GM23338 (cell line): ENCODE results near the gene C8A. TPM values are rescaled to one million over a fixed set of nuclear protein-coding genes. Genes with fewer than 3 reads are reported as not detected.

ENCODE experiments used
- ATAC-seq: fragments of 200-7000 bp; cut with Tn5 transposase; 3 replicates; pipeline ENCODE4 v1.9.1; 2020
- DNase-seq: peaks from one replicate; pipeline ENCODE4 v3.0.0-alpha.2; 2015; ENCODE audit warnings: low spot score
- H2AFZ ChIP-seq: fragments of 200-600 bp; sonication (generic); 2 replicates; pipeline ENCODE4 v1.8.0; 2016; ENCODE audit warnings: antibody characterized with exemption, mild to moderate bottlenecking, moderate library complexity
- H3F3A ChIP-seq: fragments of 200-600 bp; sonication (generic); replicated peaks from 2 replicates; pipeline ENCODE4 v1.8.0; 2017; ENCODE audit warnings: antibody characterized with exemption, mixed run types, low read depth
- H3K27ac ChIP-seq: fragments of 200-600 bp; sonication (generic); 2 replicates; pipeline ENCODE4 v1.6.1; 2016; ENCODE audit warnings: low read depth
- H3K27me3 ChIP-seq: fragments of 200-600 bp; sonication (generic); 2 replicates; pipeline ENCODE4 v1.8.0; 2016; ENCODE audit warnings: mild to moderate bottlenecking, mixed run types, moderate library complexity; ENCODE audit not compliant: insufficient read depth
- H3K36me3 ChIP-seq: fragments of 200-600 bp; sonication (generic); 2 replicates; pipeline ENCODE4 v1.8.0; 2016; ENCODE audit warnings: mild to moderate bottlenecking; ENCODE audit not compliant: insufficient read depth
- H3K4me1 ChIP-seq: fragments of 200-600 bp; sonication (generic); 2 replicates; pipeline ENCODE4 v1.8.0; 2016; ENCODE audit warnings: mild to moderate bottlenecking, moderate library complexity; ENCODE audit not compliant: insufficient read depth
- H3K4me2 ChIP-seq: fragments of 200-600 bp; sonication (generic); 2 replicates; pipeline ENCODE4 v1.7.1; 2017; ENCODE audit warnings: mixed run types
- H3K4me3 ChIP-seq: fragments of 200-600 bp; sonication (generic); 2 replicates; pipeline ENCODE4 v1.6.1; 2016; ENCODE audit warnings: mixed run types
- H3K79me2 ChIP-seq: fragments of 200-600 bp; sonication (generic); replicated peaks from 2 replicates; pipeline ENCODE4 v1.8.0; 2017; ENCODE audit warnings: mild to moderate bottlenecking; ENCODE audit not compliant: insufficient read depth
- H3K9me2 ChIP-seq: fragments of 200-600 bp; sonication (generic); 2 replicates; pipeline ENCODE4 v1.8.0; 2017; ENCODE audit not compliant: insufficient read depth
- H4K20me1 ChIP-seq: fragments of 200-600 bp; sonication (generic); replicated peaks from 2 replicates; pipeline ENCODE4 v1.8.0; 2017; ENCODE audit warnings: mild to moderate bottlenecking; ENCODE audit not compliant: insufficient read depth
- H3K27ac Mint-ChIP-seq: 2 replicates; pipeline ENCODE4 v1.8.0; 2020; ENCODE audit warnings: inconsistent platforms, mild to moderate bottlenecking, moderate library complexity, mixed read lengths
- H3K27me3 Mint-ChIP-seq: 3 replicates; pipeline ENCODE4 v1.8.0; 2022; ENCODE audit warnings: low read depth, mild to moderate bottlenecking, moderate library complexity, mixed read lengths, inconsistent platforms; ENCODE audit not compliant: insufficient read depth, poor library complexity
- H3K36me3 Mint-ChIP-seq: 3 replicates; pipeline ENCODE4 v1.8.0; 2021; ENCODE audit warnings: low read depth, mild to moderate bottlenecking, inconsistent platforms, moderate library complexity, mixed read lengths
- H3K4me1 Mint-ChIP-seq: 3 replicates; pipeline ENCODE4 v1.8.0; 2020; ENCODE audit warnings: mild to moderate bottlenecking, inconsistent platforms, mixed read lengths
- H3K4me3 Mint-ChIP-seq: 3 replicates; pipeline ENCODE4 v1.8.0; 2021; ENCODE audit warnings: moderate library complexity, mild to moderate bottlenecking, inconsistent platforms, mixed read lengths
- H3K9me3 Mint-ChIP-seq: 3 replicates; pipeline ENCODE4 v1.8.0; 2020; ENCODE audit warnings: moderate library complexity, mild to moderate bottlenecking, inconsistent platforms, mixed read lengths
- CREB1 ChIP-seq: fragments of 250-450 bp; sonication (Bioruptor Pico); IDR thresholded peaks from 2 replicates; pipeline ENCODE4 v1.5.0; 2020; ENCODE audit warnings: low read depth, mild to moderate bottlenecking, moderate library complexity
- EZH2 ChIP-seq: fragments of 200-600 bp; sonication (generic); IDR thresholded peaks from one replicate; pipeline ENCODE4 v1.8.0; 2017; ENCODE audit warnings: antibody characterized with exemption, mild to moderate bottlenecking, low read depth; ENCODE audit not compliant: unreplicated experiment
- EZH2phosphoT487 ChIP-seq: fragments of 200-600 bp; sonication (generic); IDR thresholded peaks from one replicate; pipeline ENCODE4 v1.8.1; 2018; ENCODE audit warnings: antibody characterized with exemption; ENCODE audit not compliant: unreplicated experiment
- JUNB ChIP-seq: IDR thresholded peaks from one replicate; pipeline ENCODE4 v1.6.1; 2016; ENCODE audit warnings: antibody characterized with exemption; ENCODE audit not compliant: unreplicated experiment
- NANOG ChIP-seq: IDR thresholded peaks from 2 replicates; pipeline ENCODE4 v1.6.1; 2016; ENCODE audit warnings: antibody characterized with exemption, borderline replicate concordance
- POLR2AphosphoS5 ChIP-seq: IDR thresholded peaks from 2 replicates; pipeline ENCODE4 v1.6.1; 2016; ENCODE audit warnings: antibody characterized with exemption, low read depth
- STAT1 ChIP-seq: IDR thresholded peaks from one replicate; pipeline ENCODE4 v1.6.1; 2016; ENCODE audit warnings: antibody characterized with exemption; ENCODE audit not compliant: unreplicated experiment
- ZNF114 ChIP-seq: fragments of 250-450 bp; sonication (Bioruptor Pico); IDR thresholded peaks from 2 replicates; pipeline ENCODE4 v1.5.0; 2020; ENCODE audit warnings: mild to moderate bottlenecking, moderate library complexity
- ZNF331 ChIP-seq: fragments of 250-450 bp; sonication (Bioruptor Pico); IDR thresholded peaks from 2 replicates; pipeline ENCODE4 v1.5.0; 2020; ENCODE audit warnings: low read depth, mild to moderate bottlenecking, moderate library complexity
- polyA plus RNA-seq: library from polyadenylated mRNA; unstranded; fragments of >200 nt; fragmentation: Nextera tagmentation; extraction: Ambion mirVana; gene quantifications from 2 replicates; pipeline ENCODE4 v1.2.1, GENCODE V29; 2016
- total RNA-seq: library from RNA; depleted of rRNA; stranded (reverse); fragments of >200 nt; shearing (Covaris generic); gene quantifications from 2 replicates; pipeline ENCODE4 v1.2.3, GENCODE V29; 2014
- TF ChIP-seq, protein P1 (sequence below): IDR thresholded peaks from one replicate; pipeline ENCODE4 v1.6.1; 2018; ENCODE audit warnings: antibody characterized with exemption; ENCODE audit not compliant: unreplicated experiment
- TF ChIP-seq, protein P2 (sequence below), 2 experiments: fragments of 200-600 bp in 1 of 2; sonication (generic) in 1 of 2; conservative IDR thresholded peaks; 2 replicates each; pipeline versions ENCODE4 v1.5.1 to v1.6.1; 2016 to 2017; ENCODE audit warnings: antibody characterized with exemption in 2 of 2, low read depth in 2 of 2, mild to moderate bottlenecking in 2 of 2, moderate library complexity in 1 of 2
- TF ChIP-seq, protein P3 (sequence below): fragments of 250-450 bp; sonication (Bioruptor Pico); IDR thresholded peaks from 2 replicates; pipeline ENCODE4 v1.5.0; 2020; ENCODE audit warnings: mild to moderate bottlenecking, moderate library complexity

The C8A gene
- total and polyA plus RNA-seq, 2 experiments from 2014 or later, result not detected

DNA sequence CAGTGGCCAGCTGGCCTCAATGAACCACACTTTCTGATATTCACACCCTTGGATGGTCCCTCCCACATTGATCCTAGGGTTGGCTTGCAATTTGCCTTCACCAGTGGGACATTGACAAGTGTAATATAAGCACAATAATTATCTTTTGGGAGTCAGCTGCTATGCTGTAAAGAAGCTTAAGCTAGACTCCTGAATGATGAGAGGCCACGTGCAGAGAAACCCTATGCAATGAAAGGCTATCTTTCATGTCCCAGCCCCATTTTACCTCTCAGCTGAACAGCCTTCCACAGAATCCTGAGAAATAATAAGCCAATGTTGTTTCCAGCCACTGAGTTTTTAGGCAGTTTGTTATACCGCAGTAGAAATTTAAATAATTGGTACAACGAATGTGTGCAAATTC is 11.1 kb upstream of the C8A start:
- Mint-ChIP-seq H3K4me1 (peaks cover 15% of the 10 kb centered on the region), H3K9me3 (no peaks in the 10 kb centered on the region), H3K27me3 (no peaks in the 10 kb centered on the region), H3K27ac (no peak overlapping the region), H3K36me3 (no peaks in the 10 kb centered on the region; the same call in 2 of the 3 replicates), H3K4me3 (no peak overlapping the region)
- TF ChIP-seq EZH2 (no peak), ZNF114 (CRISPR knock-in tag) (no peak), STAT1 (no peak), ZNF331 (CRISPR knock-in tag) (no peak), NANOG (no peak), POLR2AphosphoS5 (no peak), JUNB (no peak), EZH2phosphoT487 (no peak), CREB1 (CRISPR knock-in tag) (no peak)
- TF ChIP-seq, protein P1, sequence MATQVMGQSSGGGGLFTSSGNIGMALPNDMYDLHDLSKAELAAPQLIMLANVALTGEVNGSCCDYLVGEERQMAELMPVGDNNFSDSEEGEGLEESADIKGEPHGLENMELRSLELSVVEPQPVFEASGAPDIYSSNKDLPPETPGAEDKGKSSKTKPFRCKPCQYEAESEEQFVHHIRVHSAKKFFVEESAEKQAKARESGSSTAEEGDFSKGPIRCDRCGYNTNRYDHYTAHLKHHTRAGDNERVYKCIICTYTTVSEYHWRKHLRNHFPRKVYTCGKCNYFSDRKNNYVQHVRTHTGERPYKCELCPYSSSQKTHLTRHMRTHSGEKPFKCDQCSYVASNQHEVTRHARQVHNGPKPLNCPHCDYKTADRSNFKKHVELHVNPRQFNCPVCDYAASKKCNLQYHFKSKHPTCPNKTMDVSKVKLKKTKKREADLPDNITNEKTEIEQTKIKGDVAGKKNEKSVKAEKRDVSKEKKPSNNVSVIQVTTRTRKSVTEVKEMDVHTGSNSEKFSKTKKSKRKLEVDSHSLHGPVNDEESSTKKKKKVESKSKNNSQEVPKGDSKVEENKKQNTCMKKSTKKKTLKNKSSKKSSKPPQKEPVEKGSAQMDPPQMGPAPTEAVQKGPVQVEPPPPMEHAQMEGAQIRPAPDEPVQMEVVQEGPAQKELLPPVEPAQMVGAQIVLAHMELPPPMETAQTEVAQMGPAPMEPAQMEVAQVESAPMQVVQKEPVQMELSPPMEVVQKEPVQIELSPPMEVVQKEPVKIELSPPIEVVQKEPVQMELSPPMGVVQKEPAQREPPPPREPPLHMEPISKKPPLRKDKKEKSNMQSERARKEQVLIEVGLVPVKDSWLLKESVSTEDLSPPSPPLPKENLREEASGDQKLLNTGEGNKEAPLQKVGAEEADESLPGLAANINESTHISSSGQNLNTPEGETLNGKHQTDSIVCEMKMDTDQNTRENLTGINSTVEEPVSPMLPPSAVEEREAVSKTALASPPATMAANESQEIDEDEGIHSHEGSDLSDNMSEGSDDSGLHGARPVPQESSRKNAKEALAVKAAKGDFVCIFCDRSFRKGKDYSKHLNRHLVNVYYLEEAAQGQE, result no peak
- TF ChIP-seq, protein P2, sequence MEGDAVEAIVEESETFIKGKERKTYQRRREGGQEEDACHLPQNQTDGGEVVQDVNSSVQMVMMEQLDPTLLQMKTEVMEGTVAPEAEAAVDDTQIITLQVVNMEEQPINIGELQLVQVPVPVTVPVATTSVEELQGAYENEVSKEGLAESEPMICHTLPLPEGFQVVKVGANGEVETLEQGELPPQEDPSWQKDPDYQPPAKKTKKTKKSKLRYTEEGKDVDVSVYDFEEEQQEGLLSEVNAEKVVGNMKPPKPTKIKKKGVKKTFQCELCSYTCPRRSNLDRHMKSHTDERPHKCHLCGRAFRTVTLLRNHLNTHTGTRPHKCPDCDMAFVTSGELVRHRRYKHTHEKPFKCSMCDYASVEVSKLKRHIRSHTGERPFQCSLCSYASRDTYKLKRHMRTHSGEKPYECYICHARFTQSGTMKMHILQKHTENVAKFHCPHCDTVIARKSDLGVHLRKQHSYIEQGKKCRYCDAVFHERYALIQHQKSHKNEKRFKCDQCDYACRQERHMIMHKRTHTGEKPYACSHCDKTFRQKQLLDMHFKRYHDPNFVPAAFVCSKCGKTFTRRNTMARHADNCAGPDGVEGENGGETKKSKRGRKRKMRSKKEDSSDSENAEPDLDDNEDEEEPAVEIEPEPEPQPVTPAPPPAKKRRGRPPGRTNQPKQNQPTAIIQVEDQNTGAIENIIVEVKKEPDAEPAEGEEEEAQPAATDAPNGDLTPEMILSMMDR (conservative IDR thresholded peaks at IDR 0.05; ENCODE audit: low read depth in 2 of 2), result no peak
- TF ChIP-seq, protein P3, sequence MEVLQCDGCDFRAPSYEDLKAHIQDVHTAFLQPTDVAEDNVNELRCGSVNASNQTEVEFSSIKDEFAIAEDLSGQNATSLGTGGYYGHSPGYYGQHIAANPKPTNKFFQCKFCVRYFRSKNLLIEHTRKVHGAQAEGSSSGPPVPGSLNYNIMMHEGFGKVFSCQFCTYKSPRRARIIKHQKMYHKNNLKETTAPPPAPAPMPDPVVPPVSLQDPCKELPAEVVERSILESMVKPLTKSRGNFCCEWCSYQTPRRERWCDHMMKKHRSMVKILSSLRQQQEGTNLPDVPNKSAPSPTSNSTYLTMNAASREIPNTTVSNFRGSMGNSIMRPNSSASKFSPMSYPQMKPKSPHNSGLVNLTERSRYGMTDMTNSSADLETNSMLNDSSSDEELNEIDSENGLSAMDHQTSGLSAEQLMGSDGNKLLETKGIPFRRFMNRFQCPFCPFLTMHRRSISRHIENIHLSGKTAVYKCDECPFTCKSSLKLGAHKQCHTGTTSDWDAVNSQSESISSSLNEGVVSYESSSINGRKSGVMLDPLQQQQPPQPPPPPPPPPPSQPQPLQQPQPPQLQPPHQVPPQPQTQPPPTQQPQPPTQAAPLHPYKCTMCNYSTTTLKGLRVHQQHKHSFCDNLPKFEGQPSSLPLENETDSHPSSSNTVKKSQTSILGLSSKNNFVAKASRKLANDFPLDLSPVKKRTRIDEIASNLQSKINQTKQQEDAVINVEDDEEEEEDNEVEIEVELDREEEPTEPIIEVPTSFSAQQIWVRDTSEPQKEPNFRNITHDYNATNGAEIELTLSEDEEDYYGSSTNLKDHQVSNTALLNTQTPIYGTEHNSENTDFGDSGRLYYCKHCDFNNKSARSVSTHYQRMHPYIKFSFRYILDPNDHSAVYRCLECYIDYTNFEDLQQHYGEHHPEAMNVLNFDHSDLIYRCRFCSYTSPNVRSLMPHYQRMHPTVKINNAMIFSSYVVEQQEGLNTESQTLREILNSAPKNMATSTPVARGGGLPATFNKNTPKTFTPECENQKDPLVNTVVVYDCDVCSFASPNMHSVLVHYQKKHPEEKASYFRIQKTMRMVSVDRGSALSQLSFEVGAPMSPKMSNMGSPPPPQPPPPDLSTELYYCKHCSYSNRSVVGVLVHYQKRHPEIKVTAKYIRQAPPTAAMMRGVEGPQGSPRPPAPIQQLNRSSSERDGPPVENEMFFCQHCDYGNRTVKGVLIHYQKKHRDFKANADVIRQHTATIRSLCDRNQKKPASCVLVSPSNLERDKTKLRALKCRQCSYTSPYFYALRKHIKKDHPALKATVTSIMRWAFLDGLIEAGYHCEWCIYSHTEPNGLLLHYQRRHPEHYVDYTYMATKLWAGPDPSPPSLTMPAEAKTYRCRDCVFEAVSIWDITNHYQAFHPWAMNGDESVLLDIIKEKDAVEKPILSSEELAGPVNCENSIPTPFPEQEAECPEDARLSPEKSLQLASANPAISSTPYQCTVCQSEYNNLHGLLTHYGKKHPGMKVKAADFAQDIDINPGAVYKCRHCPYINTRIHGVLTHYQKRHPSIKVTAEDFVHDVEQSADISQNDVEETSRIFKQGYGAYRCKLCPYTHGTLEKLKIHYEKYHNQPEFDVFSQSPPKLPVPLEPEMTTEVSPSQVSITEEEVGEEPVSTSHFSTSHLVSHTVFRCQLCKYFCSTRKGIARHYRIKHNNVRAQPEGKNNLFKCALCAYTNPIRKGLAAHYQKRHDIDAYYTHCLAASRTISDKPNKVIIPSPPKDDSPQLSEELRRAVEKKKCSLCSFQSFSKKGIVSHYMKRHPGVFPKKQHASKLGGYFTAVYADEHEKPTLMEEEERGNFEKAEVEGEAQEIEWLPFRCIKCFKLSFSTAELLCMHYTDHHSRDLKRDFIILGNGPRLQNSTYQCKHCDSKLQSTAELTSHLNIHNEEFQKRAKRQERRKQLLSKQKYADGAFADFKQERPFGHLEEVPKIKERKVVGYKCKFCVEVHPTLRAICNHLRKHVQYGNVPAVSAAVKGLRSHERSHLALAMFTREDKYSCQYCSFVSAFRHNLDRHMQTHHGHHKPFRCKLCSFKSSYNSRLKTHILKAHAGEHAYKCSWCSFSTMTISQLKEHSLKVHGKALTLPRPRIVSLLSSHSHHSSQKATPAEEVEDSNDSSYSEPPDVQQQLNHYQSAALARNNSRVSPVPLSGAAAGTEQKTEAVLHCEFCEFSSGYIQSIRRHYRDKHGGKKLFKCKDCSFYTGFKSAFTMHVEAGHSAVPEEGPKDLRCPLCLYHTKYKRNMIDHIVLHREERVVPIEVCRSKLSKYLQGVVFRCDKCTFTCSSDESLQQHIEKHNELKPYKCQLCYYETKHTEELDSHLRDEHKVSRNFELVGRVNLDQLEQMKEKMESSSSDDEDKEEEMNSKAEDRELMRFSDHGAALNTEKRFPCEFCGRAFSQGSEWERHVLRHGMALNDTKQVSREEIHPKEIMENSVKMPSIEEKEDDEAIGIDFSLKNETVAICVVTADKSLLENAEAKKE (CRISPR knock-in tag), result no peak
- Histone ChIP-seq H3K4me3 (no peak overlapping the region), H3K9me2 (peaks cover 12% of the 10 kb centered on the region; the same call in 1 of the 2 replicates), H3K36me3 (no peaks in the 10 kb centered on the region), H3K79me2 (no peaks in the 10 kb centered on the region), H3K27ac (no peak overlapping the region), H3K27me3 (no peaks in the 10 kb centered on the region), H2AFZ (no peak overlapping the region), H3K4me2 (no peak overlapping the region), H4K20me1 (no peaks in the 10 kb centered on the region), H3F3A (no peaks in the 10 kb centered on the region), H3K4me1 (peaks cover 5% of the 10 kb centered on the region; the same call in 1 of the 2 replicates)
- DNase-seq (no peak), ATAC-seq (no peak)
